Thoracic aorta (tissue), 2 donors: ENCODE data around the gene THRB. TPM values are rescaled to one million over a fixed set of nuclear protein-coding genes. Genes with fewer than 3 reads are reported as not detected.

ENCODE experiments used
- ATAC-seq: fragments of 150-250 bp; one replicate; pipeline ENCODE4 v1.8.0; 2017; ENCODE audit warnings: low read depth; ENCODE audit not compliant: insufficient number of reproducible peaks, low FRiP score
- DNase-seq: peaks from one replicate; pipeline ENCODE4 v3.0.0-alpha.2; 2020; ENCODE audit warnings: low spot score
- H3K27ac ChIP-seq, 2 donors: fragments of 200-600 bp; sonication (generic); 1 replicate in 1 of 2; 2 replicates in 1 of 2; pipeline ENCODE4 v1.5.1; 2016; ENCODE audit warnings: mild to moderate bottlenecking in 2 of 2, moderate library complexity in 2 of 2
- H3K27me3 ChIP-seq: fragments of 200-600 bp; sonication (generic); replicated peaks from 2 replicates; pipeline ENCODE4 v1.6.0; 2016; ENCODE audit warnings: mild to moderate bottlenecking; ENCODE audit not compliant: insufficient read depth
- H3K36me3 ChIP-seq: fragments of 200-600 bp; sonication (generic); one replicate; pipeline ENCODE4 v1.5.1; 2016
- H3K4me1 ChIP-seq, 2 donors: fragments of 200-600 bp; sonication (generic); 1 replicate in 1 of 2; 2 replicates in 1 of 2; pipeline versions ENCODE4 v1.5.1 to v1.6.0; 2016; ENCODE audit warnings: low read depth in 2 of 2, mild to moderate bottlenecking in 1 of 2; ENCODE audit not compliant: control insufficient read depth in 1 of 2
- H3K4me3 ChIP-seq: fragments of 200-600 bp; sonication (generic); 2 replicates; pipeline ENCODE4 v1.5.1; 2016; ENCODE audit warnings: mild to moderate bottlenecking
- H3K9me3 ChIP-seq: fragments of 200-600 bp; sonication (generic); 2 replicates; pipeline ENCODE4 v1.5.1; 2016
- CTCF ChIP-seq: fragments of 200-600 bp; sonication (generic); IDR thresholded peaks from one replicate; pipeline ENCODE4 v1.5.1; 2019; ENCODE audit warnings: antibody characterized with exemption
- total RNA-seq, 2 donors: library from RNA; depleted of rRNA; stranded (reverse); fragments of >200 nt; gene quantifications; one replicate each; pipeline versions ENCODE4 v1.1.0 to v1.2.3, GENCODE V29; 2016

The THRB gene
- total RNA-seq, 2 donors from 2014 or later: 40.3 to 65.6 TPM

- peak overlapping the region in 1 of 2 donors; percentile 8 for H3K27ac ChIP-seq
- H3K36me3 ChIP-seq: no peaks in the 10 kb centered on the region
- no peak for ATAC-seq
- H3K4me1 ChIP-seq: peaks cover 26 to 61% of the 10 kb centered on the region in 2 donors
- H3K4me3 ChIP-seq: no peak overlapping the region
- no peaks in the 10 kb centered on the region for H3K27me3 ChIP-seq
- no peak for TF ChIP-seq CTCF
- H3K9me3 ChIP-seq: no peaks in the 10 kb centered on the region
- no peak for DNase-seq
These were observed 18.7 kb downstream of the THRB start for GRCh38 chr3:24475925-24476324.

GRCh38 chr3:24474862-24475261 lies 19.8 kb downstream of the THRB start:
- Histone ChIP-seq H3K27me3 (no peaks in the 10 kb centered on the region), H3K9me3 (no peaks in the 10 kb centered on the region), H3K27ac (no peak overlapping the region), H3K36me3 (no peaks in the 10 kb centered on the region), H3K4me1 (peaks cover 19 to 51% of the 10 kb centered on the region in 2 donors), H3K4me3 (no peak overlapping the region)
- TF ChIP-seq CTCF: no peak
- no peak for ATAC-seq
- no peak for DNase-seq

GRCh38 chr3:24472358-24472757 lies 22.3 kb downstream of the THRB start:
- Histone ChIP-seq H3K4me1 (peaks cover 19 to 29% of the 10 kb centered on the region in 2 donors), H3K4me3 (no peak overlapping the region), H3K27ac (no peak overlapping the region), H3K9me3 (no peaks in the 10 kb centered on the region), H3K27me3 (no peaks in the 10 kb centered on the region), H3K36me3 (no peaks in the 10 kb centered on the region)
- DNase-seq (no peak), ATAC-seq (no peak)
- TF ChIP-seq CTCF: no peak

GRCh38 chr3:24471486-24471885 lies 23.2 kb downstream of the THRB start:
- no peak overlapping the region for H3K4me3 ChIP-seq
- no peak for TF ChIP-seq CTCF
- H3K4me1 ChIP-seq: peaks cover 11 to 22% of the 10 kb centered on the region in 2 donors
- H3K27ac ChIP-seq: no peak overlapping the region
- ATAC-seq: no peak
- no peak for DNase-seq
- no peaks in the 10 kb centered on the region for H3K9me3 ChIP-seq
- H3K36me3 ChIP-seq: no peaks in the 10 kb centered on the region
- no peaks in the 10 kb centered on the region for H3K27me3 ChIP-seq

- no peak for TF ChIP-seq CTCF
- H3K27me3 ChIP-seq: no peaks in the 10 kb centered on the region
- no peaks in the 10 kb centered on the region for H3K36me3 ChIP-seq
- H3K9me3 ChIP-seq: no peaks in the 10 kb centered on the region
- peaks cover 0 to 12% of the 10 kb centered on the region in 2 donors for H3K4me1 ChIP-seq
- DNase-seq: no peak
- no peak overlapping the region for H3K4me3 ChIP-seq
- no peak for ATAC-seq
- H3K27ac ChIP-seq: no peak overlapping the region
These were observed 24.4 kb downstream of the THRB start for GRCh38 chr3:24470277-24470676.
